HepG2 (cell line): ENCODE measurements around the gene ODC1. TPM values are rescaled to one million over a fixed set of nuclear protein-coding genes. Genes with fewer than 3 reads are reported as not detected.

ENCODE experiments used
- ARNT ChIP-seq: fragments of 450-650 bp; IDR thresholded peaks from 2 replicates; pipeline ENCODE4 v1.6.1; 2017
- ATF1 ChIP-seq: IDR thresholded peaks from 2 replicates; pipeline ENCODE4 v1.6.1; 2016; ENCODE audit warnings: mild to moderate bottlenecking, control low read depth
- CBX2 ChIP-seq, 2 experiments: fragments of 200-600 bp in 1 of 2; sonication (generic); formaldehyde crosslinking in 1 of 2; IDR thresholded peaks; 2 replicates each; pipeline versions ENCODE4 v1.7.0 to v1.8.1; 2018 to 2022; ENCODE audit warnings: low read depth in 2 of 2, low read length in 1 of 2, mild to moderate bottlenecking in 1 of 2, missing genetic modification reagents in 1 of 2
- CHD4 ChIP-seq: fragments of 200-600 bp; sonication (generic); IDR thresholded peaks from 2 replicates; pipeline ENCODE4 v1.7.0; 2017; ENCODE audit warnings: mild to moderate bottlenecking, low read length, borderline replicate concordance
- HMG20B ChIP-seq: conservative IDR thresholded peaks from 2 replicates; pipeline ENCODE4 v1.6.1; 2016; ENCODE audit warnings: missing genetic modification reagents, missing compliant biosample characterization
- KMT2A ChIP-seq: sonication (generic); formaldehyde crosslinking; IDR thresholded peaks from 2 replicates; pipeline ENCODE4 v1.4.0; 2020; ENCODE audit warnings: missing genetic modification reagents
- LCORL ChIP-seq, 2 experiments: fragments of 450-650 bp in 1 of 2; sonication (generic) in 1 of 2; formaldehyde crosslinking in 1 of 2; IDR thresholded peaks; 2 replicates each; pipeline versions ENCODE4 v1.5.0 to v1.6.1; 2017 to 2020; ENCODE audit warnings: antibody characterized with exemption in 1 of 2, missing genetic modification reagents in 1 of 2
- NFATC3 ChIP-seq: sonication (generic); formaldehyde crosslinking; IDR thresholded peaks from 2 replicates; pipeline ENCODE4 v1.5.1; 2020; ENCODE audit warnings: mild to moderate bottlenecking, missing genetic modification reagents
- NFKB2 ChIP-seq: sonication (generic); formaldehyde crosslinking; IDR thresholded peaks from 2 replicates; pipeline ENCODE4 v1.4.0; 2020; ENCODE audit warnings: missing genetic modification reagents, borderline replicate concordance
- PCBP2 ChIP-seq: fragments of 200-400 bp; formaldehyde crosslinking; optimal IDR thresholded peaks from 2 replicates; pipeline ENCODE3; 2018; ENCODE audit warnings: low read length, low read depth; ENCODE audit not compliant: poor library complexity, severe bottlenecking
- SP4 ChIP-seq: sonication (generic); formaldehyde crosslinking; IDR thresholded peaks from 2 replicates; pipeline ENCODE4 v1.8.1; 2023; ENCODE audit warnings: mild to moderate bottlenecking, missing genetic modification reagents
- SP5 ChIP-seq: IDR thresholded peaks from 2 replicates; pipeline ENCODE4 v1.6.1; 2016; ENCODE audit warnings: low read depth, borderline replicate concordance
- SPEN ChIP-seq: sonication (generic); formaldehyde crosslinking; IDR thresholded peaks from 2 replicates; pipeline ENCODE4 v1.5.1; 2020; ENCODE audit warnings: low read depth, mild to moderate bottlenecking, missing genetic modification reagents
- TAF1 ChIP-seq: sonication (generic); formaldehyde crosslinking; IDR thresholded peaks from 2 replicates; pipeline ENCODE4 v1.4.0; 2020; ENCODE audit warnings: missing genetic modification reagents
- TEAD2 ChIP-seq: sonication (generic); formaldehyde crosslinking; IDR thresholded peaks from 2 replicates; pipeline ENCODE4 v1.9.0; 2021; ENCODE audit warnings: missing genetic modification reagents
- U2AF2 ChIP-seq: fragments of 200-400 bp; formaldehyde crosslinking; IDR thresholded peaks from 2 replicates; pipeline ENCODE4 v1.6.1; 2017; ENCODE audit warnings: low read depth, mild to moderate bottlenecking, low read length
- XBP1 ChIP-seq: sonication (generic); formaldehyde crosslinking; IDR thresholded peaks from 2 replicates; pipeline ENCODE4 v1.5.0; 2020; ENCODE audit warnings: missing genetic modification reagents
- ZNF12 ChIP-seq: sonication (generic); formaldehyde crosslinking; IDR thresholded peaks from 2 replicates; pipeline ENCODE4 v1.5.0; 2020; ENCODE audit warnings: missing genetic modification reagents
- ZNF138 ChIP-seq: sonication (generic); formaldehyde crosslinking; IDR thresholded peaks from 2 replicates; pipeline ENCODE4 v1.5.0; 2020; ENCODE audit warnings: mild to moderate bottlenecking, low read depth, missing genetic modification reagents
- ZNF20 ChIP-seq: sonication (generic); formaldehyde crosslinking; IDR thresholded peaks from 2 replicates; pipeline ENCODE4 v1.4.0; 2020; ENCODE audit warnings: mild to moderate bottlenecking, moderate library complexity, missing genetic modification reagents
- ZNF224 ChIP-seq: sonication (generic); formaldehyde crosslinking; IDR thresholded peaks from 2 replicates; pipeline ENCODE4 v1.5.0; 2020; ENCODE audit warnings: mild to moderate bottlenecking, missing genetic modification reagents
- ZNF333 ChIP-seq: sonication (generic); formaldehyde crosslinking; IDR thresholded peaks from 2 replicates; pipeline ENCODE4 v1.4.0; 2020; ENCODE audit warnings: mild to moderate bottlenecking, missing genetic modification reagents, borderline replicate concordance
- ZNF530 ChIP-seq: sonication (generic); formaldehyde crosslinking; IDR thresholded peaks from 2 replicates; pipeline ENCODE4 v1.5.0; 2020; ENCODE audit warnings: low read depth, mild to moderate bottlenecking, missing genetic modification reagents
- ZNF567 ChIP-seq: sonication (generic); formaldehyde crosslinking; IDR thresholded peaks from 2 replicates; pipeline ENCODE4 v1.8.1; 2023; ENCODE audit warnings: mild to moderate bottlenecking, missing genetic modification reagents, borderline replicate concordance
- polyA plus RNA-seq, 8 experiments: library from polyadenylated mRNA; depleted of rRNA in 3 of 8; stranded (reverse) in 7 of 8; unstranded in 1 of 8; fragments of >200 nt; fragmentation: Illumina TruSeq in 4 of 8; extraction: Trizol in 4 of 8; gene quantifications; 2 replicates each; pipeline versions ENCODE4 v1.2.1 to v1.2.3, GENCODE V29; 2011 to 2016; ENCODE audit warnings: low read depth in 4 of 8, missing spikeins in 1 of 8, mixed read lengths in 1 of 8; ENCODE audit not compliant: insufficient read depth in 1 of 8
- total RNA-seq, 5 experiments: library from RNA; depleted of rRNA; stranded (reverse); fragments of >200 nt; fragmentation: Illumina TruSeq; extraction: Trizol; gene quantifications; 2 replicates each; pipeline ENCODE4 v1.2.3, GENCODE V29; 2016; ENCODE audit warnings: low read depth in 1 of 5
- TF ChIP-seq, protein P1 (sequence below): sonication (generic); formaldehyde crosslinking; IDR thresholded peaks from 2 replicates; pipeline ENCODE4 v1.4.0; 2020; ENCODE audit warnings: missing genetic modification reagents
- TF ChIP-seq, protein P2 (sequence below): sonication (generic); formaldehyde crosslinking; IDR thresholded peaks from 2 replicates; pipeline ENCODE4 v1.8.1; 2023; ENCODE audit warnings: missing genetic modification reagents, mild to moderate bottlenecking, borderline replicate concordance
- TF ChIP-seq, protein P3 (sequence below): sonication (generic); formaldehyde crosslinking; IDR thresholded peaks from 2 replicates; pipeline ENCODE4 v1.9.0; 2021; ENCODE audit warnings: missing genetic modification reagents, mild to moderate bottlenecking, borderline replicate concordance

Gene ODC1
- total and polyA plus RNA-seq, 2 of the 13 experiments (the other 11 are each of a cell fraction or from before 2014, with no cell fraction given): 142 to 371 TPM

DNA sequence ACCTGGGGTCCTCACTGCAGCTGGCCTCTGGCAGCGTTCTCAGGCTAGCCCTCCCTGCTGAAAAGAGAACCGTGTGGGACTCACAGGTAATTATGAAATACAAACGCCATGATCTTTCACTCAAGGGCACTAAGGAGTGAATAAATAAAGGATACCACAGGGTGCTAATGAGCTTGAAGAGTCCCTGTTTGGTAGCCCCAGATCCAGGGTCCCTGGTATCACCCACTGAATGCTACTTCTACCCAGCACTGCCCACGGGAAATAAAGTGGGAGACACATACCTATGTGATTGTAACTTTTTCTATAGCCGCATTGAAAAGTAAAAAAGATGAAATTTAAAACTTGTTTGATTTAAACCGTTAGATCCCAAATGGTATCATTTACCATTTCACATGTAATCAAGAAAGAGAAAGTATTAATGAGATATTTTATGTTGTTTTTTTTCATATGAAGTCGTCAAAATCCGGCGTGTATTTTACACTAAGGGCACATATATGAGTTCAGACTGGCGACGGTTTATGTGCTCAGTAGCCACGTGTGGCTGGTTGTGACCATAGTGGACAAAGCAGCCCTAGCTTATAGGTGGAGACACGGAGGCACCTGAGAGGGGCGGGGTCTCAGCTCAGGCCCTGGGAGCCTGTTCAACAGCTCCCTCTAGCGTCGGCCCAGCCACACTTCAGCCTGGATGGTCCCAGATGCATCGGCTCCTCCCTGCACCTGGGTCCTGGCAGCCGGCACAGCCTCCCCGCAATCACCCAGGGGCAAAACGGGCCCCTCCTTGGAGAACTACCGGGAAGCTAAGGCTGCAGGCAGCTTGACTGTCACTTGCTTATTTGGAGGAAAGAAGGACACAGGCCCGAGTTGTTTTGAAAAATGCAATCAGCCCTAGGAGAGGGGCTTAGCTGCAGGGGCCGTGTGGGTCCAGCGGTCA is 39.2 kb downstream of the ODC1 start (continued):
- no peak for TF ChIP-seq ATF1 (CRISPR knock-in tag)
- TF ChIP-seq LCORL (IDR thresholded peaks at IDR 0.05): no peak
- TF ChIP-seq LCORL (CRISPR knock-in tag; IDR thresholded peaks at IDR 0.05): no peak; the same call in 1 of the 2 replicates
- no peak for TF ChIP-seq NFATC3 (CRISPR knock-in tag)
- TF ChIP-seq, protein P1, sequence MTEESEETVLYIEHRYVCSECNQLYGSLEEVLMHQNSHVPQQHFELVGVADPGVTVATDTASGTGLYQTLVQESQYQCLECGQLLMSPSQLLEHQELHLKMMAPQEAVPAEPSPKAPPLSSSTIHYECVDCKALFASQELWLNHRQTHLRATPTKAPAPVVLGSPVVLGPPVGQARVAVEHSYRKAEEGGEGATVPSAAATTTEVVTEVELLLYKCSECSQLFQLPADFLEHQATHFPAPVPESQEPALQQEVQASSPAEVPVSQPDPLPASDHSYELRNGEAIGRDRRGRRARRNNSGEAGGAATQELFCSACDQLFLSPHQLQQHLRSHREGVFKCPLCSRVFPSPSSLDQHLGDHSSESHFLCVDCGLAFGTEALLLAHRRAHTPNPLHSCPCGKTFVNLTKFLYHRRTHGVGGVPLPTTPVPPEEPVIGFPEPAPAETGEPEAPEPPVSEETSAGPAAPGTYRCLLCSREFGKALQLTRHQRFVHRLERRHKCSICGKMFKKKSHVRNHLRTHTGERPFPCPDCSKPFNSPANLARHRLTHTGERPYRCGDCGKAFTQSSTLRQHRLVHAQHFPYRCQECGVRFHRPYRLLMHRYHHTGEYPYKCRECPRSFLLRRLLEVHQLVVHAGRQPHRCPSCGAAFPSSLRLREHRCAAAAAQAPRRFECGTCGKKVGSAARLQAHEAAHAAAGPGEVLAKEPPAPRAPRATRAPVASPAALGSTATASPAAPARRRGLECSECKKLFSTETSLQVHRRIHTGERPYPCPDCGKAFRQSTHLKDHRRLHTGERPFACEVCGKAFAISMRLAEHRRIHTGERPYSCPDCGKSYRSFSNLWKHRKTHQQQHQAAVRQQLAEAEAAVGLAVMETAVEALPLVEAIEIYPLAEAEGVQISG (CRISPR knock-in tag): peak; percentile 62
- no peak for TF ChIP-seq TEAD2 (CRISPR knock-in tag)
- TF ChIP-seq ZNF12 (CRISPR knock-in tag): no peak
- TF ChIP-seq ZNF567 (CRISPR knock-in tag): no peak
- peak; percentile 91 for TF ChIP-seq SP5 (CRISPR knock-in tag)
- TF ChIP-seq SP4 (CRISPR knock-in tag): peak; percentile 72
- TF ChIP-seq SPEN (CRISPR knock-in tag): peak; percentile 69; the same call in 1 of the 2 replicates
- TF ChIP-seq, protein P2, sequence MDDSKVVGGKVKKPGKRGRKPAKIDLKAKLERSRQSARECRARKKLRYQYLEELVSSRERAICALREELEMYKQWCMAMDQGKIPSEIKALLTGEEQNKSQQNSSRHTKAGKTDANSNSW (CRISPR knock-in tag): no peak
- TF ChIP-seq HMG20B (CRISPR knock-in tag): peak; percentile 37; the same call in 1 of the 2 replicates
- TF ChIP-seq CHD4: no peak
- TF ChIP-seq XBP1 (CRISPR knock-in tag): no peak
- TF ChIP-seq ZNF333 (CRISPR knock-in tag): no peak
- peak; percentile 81; the same call in 1 of the 2 replicates for TF ChIP-seq NFKB2
- TF ChIP-seq ARNT: no peak
- TF ChIP-seq ZNF224 (CRISPR knock-in tag): no peak
- TF ChIP-seq U2AF2: no peak
- TF ChIP-seq TAF1 (CRISPR knock-in tag): no peak
- TF ChIP-seq CBX2 (IDR thresholded peaks at IDR 0.05; ENCODE audit: low read depth, low read length): no peak
- TF ChIP-seq CBX2 (CRISPR knock-in tag; IDR thresholded peaks at IDR 0.05; ENCODE audit: low read depth): no peak
- TF ChIP-seq PCBP2: no peak
- TF ChIP-seq ZNF20: no peak
- no peak for TF ChIP-seq ZNF138
- peak; percentile 69; the same call in 1 of the 2 replicates for TF ChIP-seq KMT2A (CRISPR knock-in tag)
- TF ChIP-seq, protein P3, sequence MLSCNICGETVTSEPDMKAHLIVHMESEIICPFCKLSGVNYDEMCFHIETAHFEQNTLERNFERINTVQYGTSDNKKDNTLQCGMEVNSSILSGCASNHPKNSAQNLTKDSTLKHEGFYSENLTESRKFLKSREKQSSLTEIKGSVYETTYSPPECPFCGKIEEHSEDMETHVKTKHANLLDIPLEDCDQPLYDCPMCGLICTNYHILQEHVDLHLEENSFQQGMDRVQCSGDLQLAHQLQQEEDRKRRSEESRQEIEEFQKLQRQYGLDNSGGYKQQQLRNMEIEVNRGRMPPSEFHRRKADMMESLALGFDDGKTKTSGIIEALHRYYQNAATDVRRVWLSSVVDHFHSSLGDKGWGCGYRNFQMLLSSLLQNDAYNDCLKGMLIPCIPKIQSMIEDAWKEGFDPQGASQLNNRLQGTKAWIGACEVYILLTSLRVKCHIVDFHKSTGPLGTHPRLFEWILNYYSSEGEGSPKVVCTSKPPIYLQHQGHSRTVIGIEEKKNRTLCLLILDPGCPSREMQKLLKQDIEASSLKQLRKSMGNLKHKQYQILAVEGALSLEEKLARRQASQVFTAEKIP (CRISPR knock-in tag): no peak
- TF ChIP-seq ZNF530 (CRISPR knock-in tag): no peak
